PC-3 (cell line): ENCODE data around the gene TIAM2. TPM values are rescaled to one million over a fixed set of nuclear protein-coding genes. Genes with fewer than 3 reads are reported as not detected.

Source experiments
- ATAC-seq: fragments of 200-7000 bp; cut with Tn5 transposase; 2 replicates; pipeline ENCODE4 v1.9.1; 2020; ENCODE audit warnings: mild to moderate bottlenecking, moderate library complexity
- BruUV-seq: library from RNA; stranded (reverse); fragments of 400-500 nt; replicated peaks from 2 replicates; lab custom pipeline; 2021; lab: Mats Ljungman, UMichigan
- CTCF ChIA-PET: fragments of 300-600 bp; sonication (Branson Sonifier 250); formaldehyde crosslinking; loops from one replicate; lab custom pipeline; 2022; ENCODE audit warnings: antibody characterized with exemption; lab: Charles Lee
- POLR2A ChIA-PET: fragments of 300-600 bp; sonication (Branson Sonifier 250); formaldehyde crosslinking; loops from one replicate; lab custom pipeline; 2022; ENCODE audit warnings: antibody characterized with exemption; ENCODE audit not compliant: unreplicated experiment; lab: Charles Lee
- DNase-seq: peaks from one replicate; pipeline ENCODE4 v3.0.0-alpha.2; 2015
- H2AFZ ChIP-seq: fragments of 300-600 bp; sonication (generic); 2 replicates; pipeline ENCODE4 v1.6.0; 2016; ENCODE audit warnings: antibody characterized with exemption, low read length
- H3F3A ChIP-seq: fragments of 300-600 bp; sonication (generic); one replicate; pipeline ENCODE4 v1.6.0; 2017; ENCODE audit warnings: antibody characterized with exemption, low read length, control low read depth, mild to moderate bottlenecking; ENCODE audit not compliant: unreplicated experiment
- H3K27ac ChIP-seq: fragments of 300-600 bp; sonication (generic); 2 replicates; pipeline ENCODE4 v1.5.1; 2016; ENCODE audit warnings: mild to moderate bottlenecking, low read length
- H3K27me3 ChIP-seq: fragments of 300-600 bp; sonication (generic); 2 replicates; pipeline ENCODE4 v1.6.1; 2016; ENCODE audit warnings: low read length, mixed read lengths
- H3K36me3 ChIP-seq: fragments of 300-600 bp; sonication (generic); 2 replicates; pipeline ENCODE4 v1.6.1; 2016; ENCODE audit warnings: low read depth, mixed run types, low read length, mixed read lengths
- H3K4me1 ChIP-seq: fragments of 300-600 bp; sonication (generic); 2 replicates; pipeline ENCODE4 v1.5.1; 2016; ENCODE audit warnings: low read length; ENCODE audit not compliant: insufficient read depth
- H3K4me2 ChIP-seq: fragments of 300-600 bp; sonication (generic); 2 replicates; pipeline ENCODE4 v1.6.0; 2016; ENCODE audit warnings: low read length
- H3K4me3 ChIP-seq: fragments of 300-600 bp; sonication (generic); 2 replicates; pipeline ENCODE4 v1.5.1; 2016; ENCODE audit warnings: mild to moderate bottlenecking, low read length, mixed read lengths
- H3K79me2 ChIP-seq: fragments of 300-600 bp; sonication (generic); 2 replicates; pipeline ENCODE4 v1.6.1; 2017; ENCODE audit warnings: low read length, mixed read lengths
- H3K9ac ChIP-seq: fragments of 300-600 bp; sonication (generic); 2 replicates; pipeline ENCODE4 v1.6.0; 2016; ENCODE audit warnings: mild to moderate bottlenecking, low read length
- H3K9me2 ChIP-seq: fragments of 300-600 bp; sonication (generic); replicated peaks from 2 replicates; pipeline ENCODE4 v1.6.1; 2016; ENCODE audit warnings: mixed run types, low read length, mixed read lengths
- H3K9me3 ChIP-seq: fragments of 300-600 bp; sonication (generic); 2 replicates; pipeline ENCODE4 v1.6.1; 2016; ENCODE audit warnings: low read length, mixed read lengths
- H4K20me1 ChIP-seq: fragments of 300-600 bp; sonication (generic); 2 replicates; pipeline ENCODE4 v1.6.1; 2016; ENCODE audit warnings: low read length, mixed read lengths
- EZH2 ChIP-seq: fragments of 300-600 bp; sonication (generic); IDR thresholded peaks from one replicate; pipeline ENCODE4 v1.6.1; 2017; ENCODE audit warnings: antibody characterized with exemption, mild to moderate bottlenecking, low read length; ENCODE audit not compliant: unreplicated experiment
- EZH2phosphoT487 ChIP-seq: fragments of 300-600 bp; sonication (generic); IDR thresholded peaks from 2 replicates; pipeline ENCODE4 v1.6.1; 2018; ENCODE audit warnings: mild to moderate bottlenecking, antibody characterized with exemption, low read length, borderline replicate concordance
- intact Hi-C: fragments of 100-400 bp; cut with micrococcal nuclease; formaldehyde crosslinking; loops from 2 replicates; pipeline ENCODE4 v1.9.0; 2023
- total RNA-seq: library from RNA; depleted of rRNA; stranded (reverse); fragments of >200 nt; gene quantifications from 2 replicates; pipeline ENCODE4 v1.2.3, GENCODE V29; 2014
- TF ChIP-seq, protein P1 (sequence below): fragments of 300-600 bp; sonication (generic); conservative IDR thresholded peaks from 2 replicates; pipeline ENCODE4 v1.5.1; 2017; ENCODE audit warnings: antibody characterized with exemption, low read depth, mild to moderate bottlenecking, low read length

TIAM2 gene
- total RNA-seq, 1 experiment from 2014 or later, result 4.5 TPM

DNA sequence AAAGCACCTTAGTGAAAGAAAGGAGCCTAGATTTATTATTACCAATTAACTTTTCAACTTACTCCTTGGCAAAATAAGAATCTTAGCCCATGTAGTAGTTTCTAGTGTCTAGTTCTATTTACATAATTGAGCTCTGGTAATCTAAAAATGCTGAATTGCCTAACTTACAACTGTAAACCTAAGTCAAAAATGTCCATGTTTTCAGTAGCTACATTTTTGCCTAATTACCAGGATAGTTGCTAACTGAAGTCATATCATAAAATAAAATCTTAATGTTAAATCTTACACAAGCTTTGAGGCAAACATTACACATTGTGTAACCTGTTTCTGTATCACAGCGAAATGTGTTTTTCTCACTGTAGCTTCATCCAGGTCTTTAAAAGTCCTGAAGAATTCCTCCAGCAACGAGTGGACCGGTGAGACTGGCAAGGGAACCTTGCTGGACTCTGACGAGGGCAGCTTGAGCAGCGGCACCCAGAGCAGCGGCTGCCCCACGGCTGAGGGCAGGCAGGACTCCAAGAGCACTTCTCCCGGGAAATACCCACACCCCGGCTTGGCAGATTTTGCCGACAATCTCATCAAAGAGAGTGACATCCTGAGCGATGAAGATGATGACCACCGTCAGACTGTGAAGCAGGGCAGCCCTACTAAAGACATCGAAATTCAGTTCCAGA is 261.1 kb downstream of the TIAM2 start:
- intact Hi-C loops, result no loop called here
- H2AFZ ChIP-seq, result no peak overlapping the region
- no peaks in the 10 kb centered on the region for H3K9me3 ChIP-seq
- no peaks in the 10 kb centered on the region for H3K27me3 ChIP-seq
- ATAC-seq (no peak), DNase-seq (no peak)
- BruUV-seq, result no TSS peak
- POLR2A ChIA-PET, result no interaction called here
- no peaks in the 10 kb centered on the region for H4K20me1 ChIP-seq
- no peak overlapping the region for H3K4me3 ChIP-seq
- H3F3A ChIP-seq, result no peaks in the 10 kb centered on the region
- H3K9ac ChIP-seq, result no peak overlapping the region
- H3K9me2 ChIP-seq, result no peaks in the 10 kb centered on the region
- CTCF ChIA-PET, result no interaction called here
- peaks cover 6% of the 10 kb centered on the region for H3K4me1 ChIP-seq
- H3K36me3 ChIP-seq, result peaks cover 5% of the 10 kb centered on the region
- H3K4me2 ChIP-seq, result no peak overlapping the region
- no peaks in the 10 kb centered on the region for H3K79me2 ChIP-seq
- no peak for TF ChIP-seq EZH2
- TF ChIP-seq, protein P1, sequence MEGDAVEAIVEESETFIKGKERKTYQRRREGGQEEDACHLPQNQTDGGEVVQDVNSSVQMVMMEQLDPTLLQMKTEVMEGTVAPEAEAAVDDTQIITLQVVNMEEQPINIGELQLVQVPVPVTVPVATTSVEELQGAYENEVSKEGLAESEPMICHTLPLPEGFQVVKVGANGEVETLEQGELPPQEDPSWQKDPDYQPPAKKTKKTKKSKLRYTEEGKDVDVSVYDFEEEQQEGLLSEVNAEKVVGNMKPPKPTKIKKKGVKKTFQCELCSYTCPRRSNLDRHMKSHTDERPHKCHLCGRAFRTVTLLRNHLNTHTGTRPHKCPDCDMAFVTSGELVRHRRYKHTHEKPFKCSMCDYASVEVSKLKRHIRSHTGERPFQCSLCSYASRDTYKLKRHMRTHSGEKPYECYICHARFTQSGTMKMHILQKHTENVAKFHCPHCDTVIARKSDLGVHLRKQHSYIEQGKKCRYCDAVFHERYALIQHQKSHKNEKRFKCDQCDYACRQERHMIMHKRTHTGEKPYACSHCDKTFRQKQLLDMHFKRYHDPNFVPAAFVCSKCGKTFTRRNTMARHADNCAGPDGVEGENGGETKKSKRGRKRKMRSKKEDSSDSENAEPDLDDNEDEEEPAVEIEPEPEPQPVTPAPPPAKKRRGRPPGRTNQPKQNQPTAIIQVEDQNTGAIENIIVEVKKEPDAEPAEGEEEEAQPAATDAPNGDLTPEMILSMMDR, result no peak
- H3K27ac ChIP-seq, result no peak overlapping the region

DNA sequence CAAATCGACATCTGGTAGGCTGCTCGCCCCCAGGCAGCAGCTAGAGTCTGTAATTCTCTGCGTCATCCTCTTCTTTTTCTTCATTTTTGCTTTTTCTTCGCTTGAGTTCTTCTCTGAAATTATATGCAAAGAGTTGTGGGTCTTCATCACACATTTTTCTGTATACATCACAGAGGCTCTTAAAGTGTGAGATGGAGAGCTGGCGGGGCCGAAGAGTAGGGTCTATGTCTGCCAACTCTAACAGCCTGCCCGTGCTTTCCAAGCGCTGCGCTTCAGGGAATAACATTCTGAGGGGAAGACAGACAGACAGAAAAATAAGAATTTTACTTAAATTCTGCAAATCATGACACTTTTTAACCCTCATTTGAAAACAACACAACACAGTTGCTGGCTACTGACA is 262.7 kb downstream of the TIAM2 start:
- Histone ChIP-seq H3K27ac (no peak overlapping the region), H3K9me3 (no peaks in the 10 kb centered on the region), H3K9me2 (no peaks in the 10 kb centered on the region), H3K79me2 (no peaks in the 10 kb centered on the region), H3K4me3 (no peak overlapping the region), H3K9ac (no peak overlapping the region), H3F3A (no peaks in the 10 kb centered on the region), H3K4me2 (no peak overlapping the region), H4K20me1 (no peaks in the 10 kb centered on the region), H3K27me3 (no peaks in the 10 kb centered on the region), H2AFZ (no peak overlapping the region), H3K36me3 (peaks cover 5% of the 10 kb centered on the region), H3K4me1 (peaks cover 6% of the 10 kb centered on the region)
- intact Hi-C loops, result no loop called here
- DNase-seq (no peak), ATAC-seq (no peak)
- ChIA-PET CTCF (no interaction called here), POLR2A (no interaction called here)
- TF ChIP-seq EZH2phosphoT487, result no peak
- TF ChIP-seq EZH2, result no peak
- TF ChIP-seq, protein P1, result no peak
- BruUV-seq, result no TSS peak

DNA sequence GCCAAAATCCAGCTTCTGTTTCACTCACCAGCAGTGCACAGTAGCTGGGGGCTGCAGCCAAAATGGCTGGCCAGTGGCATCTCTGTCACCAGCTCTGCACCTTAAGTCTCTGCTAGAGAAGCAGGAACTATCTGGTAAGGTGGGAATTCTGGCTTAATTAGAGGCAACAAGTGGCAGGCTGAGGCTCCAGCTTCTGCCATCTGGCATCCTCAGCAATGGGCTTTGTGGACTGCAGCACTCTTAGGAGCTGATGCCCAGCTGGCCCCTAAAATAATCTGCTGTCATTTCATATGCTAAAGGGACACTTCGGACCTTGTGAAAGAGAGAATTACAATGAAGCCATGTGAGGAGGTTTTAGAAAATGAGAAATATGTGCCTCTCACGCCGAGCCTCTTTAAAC is 264.1 kb downstream of the TIAM2 start:
- Histone ChIP-seq H3K36me3 (peaks cover 5% of the 10 kb centered on the region), H3K9me2 (no peaks in the 10 kb centered on the region), H3K4me3 (no peak overlapping the region), H2AFZ (no peak overlapping the region), H3K27me3 (no peaks in the 10 kb centered on the region), H3K4me2 (no peak overlapping the region), H3K9me3 (no peaks in the 10 kb centered on the region), H3K4me1 (no peaks in the 10 kb centered on the region), H3K79me2 (no peaks in the 10 kb centered on the region), H3K9ac (no peak overlapping the region), H4K20me1 (no peaks in the 10 kb centered on the region), H3F3A (no peaks in the 10 kb centered on the region), H3K27ac (no peak overlapping the region)
- POLR2A ChIA-PET, result no interaction called here
- DNase-seq (no peak), ATAC-seq (no peak)
- intact Hi-C loops, result no loop called here
- CTCF ChIA-PET, result no interaction called here
- BruUV-seq, result no TSS peak
- TF ChIP-seq, protein P1, result no peak
- TF ChIP-seq EZH2phosphoT487 (no peak), EZH2 (no peak)
